ENCODE measurements around the gene MBD3L2B. TPM values are rescaled to one million over a fixed set of nuclear protein-coding genes. Genes with fewer than 3 reads are reported as not detected.
"Not testable (repeated sequence)": the region's sequence is repeated elsewhere in the genome, so short reads cannot be mapped to it uniquely, and the experiment has no call there.

MBD3L2B gene
- total RNA-seq, 2 experiments from 2014 or later, result not detected

- DNase-seq, H3K9me3 Mint-ChIP-seq, POLR2A ChIA-PET, H3K27me3 Mint-ChIP-seq, H3K36me3 Mint-ChIP-seq, H3K4me1 Mint-ChIP-seq, H3K27ac Mint-ChIP-seq, H3K4me3 Mint-ChIP-seq: not testable (repeated sequence)
- ATAC-seq (ENCODE audit: low read depth), result peak; percentile 29
These were observed 31.7 kb upstream of the MBD3L2B start for GRCh38 chr19:7052896-7053295.

DNA sequence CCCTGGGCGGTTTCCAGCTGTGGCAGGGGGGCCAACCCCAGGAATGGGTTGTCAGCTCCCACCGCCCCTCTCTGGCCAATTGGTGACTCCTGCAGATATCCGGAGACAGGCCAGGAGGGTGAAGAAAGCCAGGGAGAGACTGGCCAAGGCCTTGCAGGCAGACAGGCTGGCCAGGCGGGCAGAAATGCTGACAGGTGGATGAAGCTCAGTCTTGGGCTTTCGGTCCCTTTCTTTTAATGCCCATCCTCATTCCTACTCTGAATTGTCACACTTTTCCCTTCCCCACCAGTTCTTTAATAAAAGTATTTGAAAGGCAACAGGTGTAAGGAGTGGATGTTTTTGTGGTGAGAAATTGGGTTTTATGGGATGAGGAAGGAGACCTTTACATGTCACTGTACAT lies 30.2 kb upstream of the MBD3L2B start:
- H3K27me3 Mint-ChIP-seq; H3K27ac Mint-ChIP-seq; H3K4me1 Mint-ChIP-seq; DNase-seq; H3K9me3 Mint-ChIP-seq; H3K36me3 Mint-ChIP-seq; POLR2A ChIA-PET; ATAC-seq (ENCODE audit: low read depth); H3K4me3 Mint-ChIP-seq: not testable (repeated sequence)

DNA sequence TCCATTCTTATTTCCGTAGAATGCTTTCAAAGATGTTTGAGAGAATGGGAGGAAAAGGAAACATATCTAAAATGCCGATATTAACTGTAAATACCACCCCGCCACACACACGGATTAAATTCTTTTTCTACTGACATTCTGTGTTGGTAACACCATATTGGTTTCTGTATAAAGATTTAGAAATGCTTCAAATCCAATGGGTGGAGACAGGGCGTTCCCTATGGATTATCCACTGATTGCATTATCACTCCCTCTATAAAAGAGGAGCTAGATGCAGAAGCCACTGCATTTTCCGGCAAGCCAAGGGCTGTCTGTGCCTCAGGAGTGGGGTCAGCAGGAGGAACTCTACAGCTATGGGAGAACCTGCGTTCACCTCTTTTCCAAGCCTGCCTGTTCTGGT lies 27.8 kb upstream of the MBD3L2B start, which contains the start of gene MBD3L2:
Gene MBD3L2, plus strand, starts transcription at position 301 of the 400 bp plus-strand sequence. Its CDS starts 53 bp downstream, at position 354.
- H3K27me3 Mint-ChIP-seq; H3K27ac Mint-ChIP-seq; H3K4me3 Mint-ChIP-seq; H3K36me3 Mint-ChIP-seq; H3K4me1 Mint-ChIP-seq; ATAC-seq (ENCODE audit: low read depth); DNase-seq; POLR2A ChIA-PET; H3K9me3 Mint-ChIP-seq: not testable (repeated sequence)

GRCh38 chr19:7041563-7041962 lies 20.3 kb upstream of the MBD3L2B start:
- POLR2A ChIA-PET, H3K36me3 Mint-ChIP-seq, H3K9me3 Mint-ChIP-seq, H3K27ac Mint-ChIP-seq, H3K4me3 Mint-ChIP-seq, H3K27me3 Mint-ChIP-seq, DNase-seq, H3K4me1 Mint-ChIP-seq: not testable (repeated sequence)
- ATAC-seq (ENCODE audit: low read depth), result peak; percentile 45

DNA sequence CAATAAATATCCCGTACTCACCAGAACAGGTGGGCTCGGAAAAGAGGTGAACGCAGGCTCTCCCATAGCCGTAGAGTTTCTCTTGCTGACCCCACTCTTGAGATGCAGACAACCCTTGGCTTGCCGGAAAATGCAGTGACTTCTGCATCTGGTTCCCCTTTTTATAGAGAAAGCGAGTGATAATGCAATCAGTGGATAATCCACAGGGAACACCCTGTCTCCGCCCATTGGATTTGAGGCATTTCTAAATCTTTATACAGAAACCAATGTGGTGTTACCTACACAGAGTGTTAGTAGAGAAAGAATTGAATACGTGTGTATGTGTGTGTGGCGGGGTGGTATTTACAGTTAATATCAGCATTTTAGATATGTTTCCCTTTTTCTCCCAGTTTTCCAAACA lies 18.8 kb upstream of the MBD3L2B start, which contains the start of gene MBD3L4:
Gene MBD3L4, minus strand, starts transcription at position 101 of the 400 bp plus-strand sequence. Its CDS starts 35 bp downstream, at position 66.
- POLR2A ChIA-PET, H3K36me3 Mint-ChIP-seq, H3K4me1 Mint-ChIP-seq: not testable (repeated sequence)

DNA sequence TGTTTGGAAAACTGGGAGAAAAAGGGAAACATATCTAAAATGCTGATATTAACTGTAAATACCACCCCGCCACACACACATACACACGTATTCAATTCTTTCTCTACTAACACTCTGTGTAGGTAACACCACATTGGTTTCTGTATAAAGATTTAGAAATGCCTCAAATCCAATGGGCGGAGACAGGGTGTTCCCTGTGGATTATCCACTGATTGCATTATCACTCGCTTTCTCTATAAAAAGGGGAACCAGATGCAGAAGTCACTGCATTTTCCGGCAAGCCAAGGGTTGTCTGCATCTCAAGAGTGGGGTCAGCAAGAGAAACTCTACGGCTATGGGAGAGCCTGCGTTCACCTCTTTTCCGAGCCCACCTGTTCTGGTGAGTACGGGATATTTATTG lies 9.0 kb upstream of the MBD3L2B start, which contains the start of gene MBD3L5:
Gene MBD3L5, plus strand, starts transcription at position 301 of the 400 bp plus-strand sequence. Its CDS starts 34 bp downstream, at position 335.
- H3K27me3 Mint-ChIP-seq; DNase-seq; POLR2A ChIA-PET; H3K27ac Mint-ChIP-seq; ATAC-seq (ENCODE audit: low read depth); H3K4me3 Mint-ChIP-seq; H3K9me3 Mint-ChIP-seq; H3K4me1 Mint-ChIP-seq; H3K36me3 Mint-ChIP-seq: not testable (repeated sequence)

More for the DNA sequence above, 18.8 kb upstream of the MBD3L2B start, which contains the start of gene MBD3L4:
- DNase-seq; H3K27ac Mint-ChIP-seq; ATAC-seq (ENCODE audit: low read depth); H3K4me3 Mint-ChIP-seq; H3K27me3 Mint-ChIP-seq; H3K9me3 Mint-ChIP-seq: not testable (repeated sequence)

DNA sequence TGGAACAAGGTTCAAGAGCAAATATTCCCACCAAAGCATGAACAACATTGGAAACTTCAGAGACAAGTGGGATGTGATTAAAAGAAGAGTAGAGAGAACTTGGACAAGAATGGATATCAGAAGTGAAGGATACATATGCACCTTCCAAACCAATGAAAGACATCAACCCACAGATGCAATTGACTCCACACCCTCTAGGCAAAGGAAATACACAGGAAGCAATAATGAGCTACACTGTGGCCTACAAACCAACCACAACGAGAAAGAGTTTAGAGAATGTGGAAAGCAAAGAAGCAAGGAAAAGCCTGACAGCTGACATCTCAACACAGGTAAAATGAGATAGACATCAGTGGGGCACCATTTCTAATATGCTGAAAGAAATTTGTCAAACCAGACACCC lies 7.6 kb upstream of the MBD3L2B start:
- H3K4me3 Mint-ChIP-seq; DNase-seq; H3K4me1 Mint-ChIP-seq; H3K36me3 Mint-ChIP-seq; H3K27ac Mint-ChIP-seq; H3K27me3 Mint-ChIP-seq; H3K9me3 Mint-ChIP-seq; ATAC-seq (ENCODE audit: low read depth); POLR2A ChIA-PET: not testable (repeated sequence)

DNA sequence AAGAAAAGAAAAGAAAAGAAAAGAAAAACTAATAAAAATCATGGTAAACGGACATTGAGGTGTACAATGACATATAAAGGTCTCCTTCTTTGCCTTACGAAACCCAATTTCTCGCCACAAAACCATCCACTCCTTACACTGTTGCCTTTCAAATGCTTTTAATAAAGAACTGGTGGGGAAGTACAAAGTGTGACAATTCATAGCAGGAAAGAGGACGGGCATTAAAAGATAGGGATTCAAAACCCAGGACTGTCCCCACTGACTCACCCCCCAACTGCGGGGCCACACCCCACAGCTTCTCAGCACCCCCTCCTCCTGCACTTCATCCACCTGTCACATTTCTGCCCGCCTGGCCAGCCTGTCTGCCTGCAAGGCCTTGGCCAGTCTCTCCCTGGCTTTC lies 2.4 kb downstream of the MBD3L2B start:
- ATAC-seq (ENCODE audit: low read depth), result no peak
- H3K9me3 Mint-ChIP-seq, result no peaks in the 10 kb centered on the region
- POLR2A ChIA-PET, result no interaction called here
- no peak overlapping the region for H3K27ac Mint-ChIP-seq
- peaks cover 2% of the 10 kb centered on the region for H3K36me3 Mint-ChIP-seq
- H3K27me3 Mint-ChIP-seq, result no peaks in the 10 kb centered on the region
- DNase-seq, result no peak
- H3K4me3 Mint-ChIP-seq, result no peak overlapping the region
- H3K4me1 Mint-ChIP-seq, result peaks cover under 1% of the 10 kb centered on the region

- DNase-seq (no peak), ATAC-seq (ENCODE audit: low read depth) (no peak)
- POLR2A ChIA-PET, result no interaction called here
- Mint-ChIP-seq H3K27me3 (no peaks in the 10 kb centered on the region), H3K4me1 (peaks cover 16% of the 10 kb centered on the region), H3K36me3 (peaks cover 2% of the 10 kb centered on the region), H3K4me3 (no peak overlapping the region), H3K9me3 (peaks cover 5% of the 10 kb centered on the region), H3K27ac (no peak overlapping the region)
These were observed 7.6 kb downstream of the MBD3L2B start for GRCh38 chr19:7013678-7014077.

- Mint-ChIP-seq H3K4me3 (no peak overlapping the region), H3K36me3 (peaks cover 2% of the 10 kb centered on the region), H3K9me3 (peaks cover 5% of the 10 kb centered on the region), H3K4me1 (peaks cover 18% of the 10 kb centered on the region), H3K27me3 (no peaks in the 10 kb centered on the region), H3K27ac (no peak overlapping the region)
- DNase-seq, result no peak
- POLR2A ChIA-PET, result no interaction called here
- no peak for ATAC-seq (ENCODE audit: low read depth)
These were observed 10.3 kb downstream of the MBD3L2B start for GRCh38 chr19:7010722-7011593.

GRCh38 chr19:7007859-7008258 lies 13.4 kb downstream of the MBD3L2B start:
- Mint-ChIP-seq H3K4me3 (no peak overlapping the region), H3K36me3 (no peaks in the 10 kb centered on the region), H3K27ac (no peak overlapping the region), H3K9me3 (peaks cover 5% of the 10 kb centered on the region), H3K27me3 (no peaks in the 10 kb centered on the region), H3K4me1 (peaks cover 18% of the 10 kb centered on the region)
- DNase-seq, result no peak
- POLR2A ChIA-PET, result no interaction called here
- ATAC-seq (ENCODE audit: low read depth), result no peak

DNA sequence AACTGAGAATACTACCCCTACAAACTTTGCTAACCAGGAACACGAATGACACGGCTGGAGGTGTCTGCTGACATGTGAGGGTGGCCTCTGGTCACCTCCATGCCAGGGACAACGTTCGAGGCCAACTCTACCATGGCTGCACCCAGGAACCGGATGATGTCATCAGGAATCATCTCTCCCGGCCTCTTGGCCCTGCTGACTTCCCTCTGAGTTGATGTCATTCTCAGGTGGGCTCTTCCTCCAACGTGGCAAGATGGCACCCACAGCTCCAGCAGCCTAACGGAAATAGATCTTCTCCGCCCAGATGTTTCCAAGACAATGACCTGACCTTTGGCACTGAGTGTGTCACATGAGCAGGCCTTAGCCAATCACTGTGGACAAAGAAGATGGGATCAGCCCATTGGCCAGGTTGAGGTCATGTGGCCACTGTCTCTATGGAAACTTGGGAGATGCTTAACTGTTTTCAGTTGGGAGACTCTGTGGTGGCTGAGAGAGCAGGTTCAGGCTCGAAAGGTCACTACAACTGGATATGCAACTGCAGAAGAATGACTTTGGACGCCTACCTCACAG lies 15.0 kb downstream of the MBD3L2B start:
- Mint-ChIP-seq H3K4me1 (peaks cover 18% of the 10 kb centered on the region), H3K27ac (no peak overlapping the region), H3K27me3 (no peaks in the 10 kb centered on the region), H3K4me3 (no peak overlapping the region), H3K36me3 (no peaks in the 10 kb centered on the region), H3K9me3 (peaks cover 3% of the 10 kb centered on the region)
- POLR2A ChIA-PET, result no interaction called here
- DNase-seq (no peak), ATAC-seq (ENCODE audit: low read depth) (no peak)

- Mint-ChIP-seq H3K4me3 (no peak overlapping the region), H3K9me3 (no peaks in the 10 kb centered on the region), H3K27me3 (no peaks in the 10 kb centered on the region), H3K36me3 (no peaks in the 10 kb centered on the region), H3K27ac (no peak overlapping the region), H3K4me1 (peaks cover 16% of the 10 kb centered on the region)
- ATAC-seq (ENCODE audit: low read depth), result no peak
- POLR2A ChIA-PET, result no interaction called here
- DNase-seq, result no peak
These were observed 16.8 kb downstream of the MBD3L2B start for GRCh38 chr19:7004313-7004931.
